H1 (cell line): ENCODE results near the gene MOCS1. TPM values are rescaled to one million over a fixed set of nuclear protein-coding genes. Genes with fewer than 3 reads are reported as not detected.

ENCODE experiments used
- CTCF ChIA-PET: fragments of 300-600 bp; sonication (Branson Sonifier 250); formaldehyde crosslinking; loops from one replicate; lab custom pipeline; 2021; ENCODE audit not compliant: partially characterized antibody; lab: Charles Lee
- POLR2A ChIA-PET: fragments of 300-600 bp; sonication (Branson Sonifier 250); formaldehyde crosslinking; loops from one replicate; lab custom pipeline; 2021; ENCODE audit warnings: inconsistent platforms; ENCODE audit not compliant: partially characterized antibody; lab: Charles Lee
- DNase-seq, 2 experiments: peaks; one replicate each; pipeline versions ENCODE4 v3.0.0 to v3.0.0-alpha.2; 2010 to 2022; ENCODE audit warnings: low spot score in 2 of 2, low read depth in 1 of 2, mixed read lengths in 1 of 2
- FAIRE-seq: peaks from 2 replicates; lab custom pipeline; 2011; peaks lifted over from hg19 to GRCh38; lab: Jason Lieb, UNC
- H2AFZ ChIP-seq: 2 replicates; pipeline ENCODE4 v1.8.1; 2012; ENCODE audit warnings: low read length, inconsistent platforms
- H2AK5ac ChIP-seq: 2 replicates; pipeline ENCODE4 v1.6.1; 2013; ENCODE audit warnings: low read depth, low read length
- H2BK120ac ChIP-seq: replicated peaks from 2 replicates; pipeline ENCODE3; 2013; ENCODE audit warnings: low read depth, low read length, inconsistent platforms
- H2BK12ac ChIP-seq: 2 replicates; pipeline ENCODE4 v1.6.1; 2013; ENCODE audit warnings: low read depth, low read length
- H2BK15ac ChIP-seq: 2 replicates; pipeline ENCODE4 v1.6.1; 2013; ENCODE audit warnings: low read length
- H2BK20ac ChIP-seq: 2 replicates; pipeline ENCODE4 v1.6.1; 2013; ENCODE audit warnings: low read length
- H2BK5ac ChIP-seq: 2 replicates; pipeline ENCODE4 v1.6.1; 2013; ENCODE audit warnings: low read depth, low read length
- H3K14ac ChIP-seq: 2 replicates; pipeline ENCODE4 v1.6.1; 2013; ENCODE audit warnings: inconsistent platforms; ENCODE audit not compliant: insufficient read length
- H3K18ac ChIP-seq: 2 replicates; pipeline ENCODE4 v1.6.1; 2013; ENCODE audit warnings: low read length; ENCODE audit errors: extremely low read depth
- H3K23ac ChIP-seq: 2 replicates; pipeline ENCODE4 v1.6.1; 2013; ENCODE audit warnings: inconsistent platforms; ENCODE audit not compliant: insufficient read length
- H3K23me2 ChIP-seq: 2 replicates; pipeline ENCODE4 v1.6.1; 2013; ENCODE audit warnings: low read depth, low read length
- H3K27ac ChIP-seq: 2 replicates; pipeline ENCODE4 v1.6.1; 2011; ENCODE audit warnings: low read depth, low read length, inconsistent platforms
- H3K27me3 ChIP-seq, 4 experiments: replicated peaks in 1 of 4; 1 replicate in 1 of 4; 2 replicates in 3 of 4; pipeline versions ENCODE4 v1.6.1 to v1.8.1; 2011 to 2013; ENCODE audit warnings: low read length in 3 of 4, mild to moderate bottlenecking in 3 of 4, inconsistent platforms in 2 of 4, mixed read lengths in 2 of 4, moderate library complexity in 1 of 4; ENCODE audit not compliant: control insufficient read depth in 3 of 4, insufficient read depth in 3 of 4; ENCODE audit errors: extremely low read depth in 1 of 4
- H3K36me3 ChIP-seq, 4 experiments: 2 replicates each; pipeline versions ENCODE4 v1.6.1 to v1.8.1; 2011 to 2013; ENCODE audit warnings: mild to moderate bottlenecking in 4 of 4, low read length in 3 of 4, moderate library complexity in 2 of 4, control low read depth in 1 of 4, inconsistent platforms in 1 of 4; ENCODE audit not compliant: insufficient read depth in 4 of 4, control insufficient read depth in 2 of 4
- H3K4ac ChIP-seq: replicated peaks from 2 replicates; pipeline ENCODE3; 2013; ENCODE audit warnings: low read length, low read depth, mixed read lengths, inconsistent platforms; ENCODE audit not compliant: insufficient read length
- H3K4me1 ChIP-seq, 4 experiments: replicated peaks in 1 of 4; 1 replicate in 1 of 4; 2 replicates in 3 of 4; pipeline versions ENCODE4 v1.6.1 to v1.8.1; 2011 to 2013; ENCODE audit warnings: low read length in 3 of 4, inconsistent platforms in 2 of 4, mixed read lengths in 1 of 4; ENCODE audit not compliant: insufficient read depth in 4 of 4, control insufficient read depth in 3 of 4
- H3K4me2 ChIP-seq, 2 experiments: 2 replicates each; pipeline versions ENCODE4 v1.6.1 to v1.8.1; 2011 to 2013; ENCODE audit warnings: low read depth in 2 of 2, low read length in 2 of 2, control low read depth in 1 of 2, inconsistent platforms in 1 of 2, mild to moderate bottlenecking in 1 of 2; ENCODE audit not compliant: insufficient read depth in 1 of 2
- H3K4me3 ChIP-seq, 4 experiments: fragments of 200-600, 300-600 bp in 1 of 4; sonication (generic), shearing (Covaris generic), sonication (Bioruptor Twin) in 1 of 4; 2 replicates each; pipeline versions ENCODE4 v1.5.1 to v1.8.1; 2011 to 2016; ENCODE audit warnings: low read length in 4 of 4, low read depth in 3 of 4, control low read depth in 2 of 4, inconsistent platforms in 2 of 4, mild to moderate bottlenecking in 2 of 4, mixed read lengths in 1 of 4, moderate library complexity in 1 of 4; ENCODE audit not compliant: insufficient read depth in 2 of 4; ENCODE audit errors: extremely low read depth in 1 of 4
- H3K56ac ChIP-seq: replicated peaks from 2 replicates; pipeline ENCODE3; 2013; ENCODE audit warnings: low read depth, mild to moderate bottlenecking, mixed read lengths, low read length, inconsistent platforms; ENCODE audit not compliant: insufficient read length
- H3K79me1 ChIP-seq: 2 replicates; pipeline ENCODE4 v1.6.1; 2013; ENCODE audit warnings: low read depth, low read length, control low read depth
- H3K79me2 ChIP-seq, 2 experiments: 2 replicates each; pipeline versions ENCODE4 v1.6.1 to v1.8.1; 2012 to 2013; ENCODE audit warnings: low read length in 2 of 2, mild to moderate bottlenecking in 2 of 2, inconsistent platforms in 1 of 2; ENCODE audit not compliant: insufficient read depth in 2 of 2, control insufficient read depth in 1 of 2
- H3K9ac ChIP-seq, 4 experiments: replicated peaks in 1 of 4; 1 replicate in 1 of 4; 2 replicates in 3 of 4; pipeline versions ENCODE4 v1.6.1 to v1.8.1; 2011 to 2013; ENCODE audit warnings: low read depth in 3 of 4, low read length in 3 of 4, control low read depth in 2 of 4, mild to moderate bottlenecking in 2 of 4, moderate library complexity in 2 of 4, inconsistent platforms in 1 of 4; ENCODE audit errors: extremely low read depth in 1 of 4
- H3K9me3 ChIP-seq, 2 experiments: 2 replicates each; pipeline versions ENCODE4 v1.6.1 to v1.8.1; 2012 to 2013; ENCODE audit warnings: mild to moderate bottlenecking in 2 of 2, moderate library complexity in 2 of 2, control low read depth in 1 of 2, inconsistent platforms in 1 of 2, low read depth in 1 of 2, low read length in 1 of 2, mixed read lengths in 1 of 2; ENCODE audit not compliant: insufficient read depth in 2 of 2
- H4K20me1 ChIP-seq, 2 experiments: replicated peaks in 1 of 2; 2 replicates each; pipeline versions ENCODE3 to v1.8.1; 2011 to 2013; ENCODE audit warnings: inconsistent platforms in 2 of 2, low read length in 2 of 2, mild to moderate bottlenecking in 1 of 2; ENCODE audit not compliant: insufficient read depth in 2 of 2, control insufficient read depth in 1 of 2
- H4K5ac ChIP-seq: 2 replicates; pipeline ENCODE4 v1.6.1; 2013; ENCODE audit warnings: low read length, low read depth, mixed read lengths, inconsistent platforms; ENCODE audit not compliant: insufficient read length
- H4K8ac ChIP-seq: 2 replicates; pipeline ENCODE4 v1.8.0; 2013; ENCODE audit warnings: mild to moderate bottlenecking, moderate library complexity, low read length, inconsistent platforms; ENCODE audit not compliant: insufficient read depth; ENCODE audit errors: extremely low read depth
- H4K91ac ChIP-seq: replicated peaks from 2 replicates; pipeline ENCODE3; 2013; ENCODE audit warnings: low read length, mixed read lengths, inconsistent platforms; ENCODE audit not compliant: insufficient read length
- CTBP2 ChIP-seq: IDR thresholded peaks from 2 replicates; pipeline ENCODE4 v1.7.0; 2011; ENCODE audit warnings: borderline replicate concordance, mild to moderate bottlenecking, moderate library complexity, mixed read lengths, low read length; ENCODE audit not compliant: insufficient read depth, insufficient read length
- EZH2 ChIP-seq: fragments of 200-600 bp; sonication (generic); IDR thresholded peaks from 2 replicates; pipeline ENCODE4 v1.7.1; 2012; ENCODE audit warnings: low read depth, mild to moderate bottlenecking, moderate library complexity, low read length, inconsistent platforms; ENCODE audit not compliant: severe bottlenecking
- FOSL1 ChIP-seq: IDR thresholded peaks from 2 replicates; pipeline ENCODE4 v1.6.1; 2011; ENCODE audit warnings: mild to moderate bottlenecking, low read depth, low read length, moderate library complexity; ENCODE audit not compliant: insufficient read depth
- KDM5A ChIP-seq: fragments of 200-600 bp; IDR thresholded peaks from 2 replicates; pipeline ENCODE4 v1.7.1; 2012; ENCODE audit warnings: mild to moderate bottlenecking, low read length, inconsistent platforms, mixed read lengths
- NANOG ChIP-seq: IDR thresholded peaks from 2 replicates; pipeline ENCODE4 v1.6.1; 2011; ENCODE audit warnings: low read length, low read depth, mild to moderate bottlenecking, inconsistent platforms; ENCODE audit not compliant: insufficient read depth, poor library complexity, severe bottlenecking
- POU5F1 ChIP-seq: IDR thresholded peaks from 2 replicates; pipeline ENCODE4 v1.6.1; 2011; ENCODE audit warnings: low read depth, mild to moderate bottlenecking, low read length, moderate library complexity
- RNF2 ChIP-seq: fragments of 200-900, 300-1000 bp; sonication (generic); IDR thresholded peaks from 2 replicates; pipeline ENCODE4 v1.7.1; 2016; ENCODE audit warnings: borderline replicate concordance, low read depth, mild to moderate bottlenecking, antibody characterized with exemption, low read length; ENCODE audit not compliant: poor library complexity, severe bottlenecking; ENCODE audit errors: missing control alignments
- SUZ12 ChIP-seq: fragments of 200-600 bp; sonication (generic); IDR thresholded peaks from 2 replicates; pipeline ENCODE4 v1.6.1; 2012; ENCODE audit warnings: mild to moderate bottlenecking, inconsistent platforms, low read length, moderate library complexity, mixed read lengths
- TCF12 ChIP-seq: IDR thresholded peaks from 2 replicates; pipeline ENCODE4 v1.6.1; 2011; ENCODE audit warnings: low read depth, mild to moderate bottlenecking, low read length
- WGBS, 2 experiments: shearing (Covaris generic) in 1 of 2; methylation state at CpG; one replicate each; pipeline versions ENCODE4 v1.1.6 to v1.1.7; 2013 to 2015; ENCODE audit warnings: low lambda C conversion rate in 2 of 2, mixed read lengths in 2 of 2, inconsistent platforms in 1 of 2, low coverage in 1 of 2, missing lambda C conversion rate in 1 of 2; ENCODE audit not compliant: insufficient replicate concordance in 2 of 2, insufficient coverage in 1 of 2, insufficient read length in 1 of 2; ENCODE audit errors: extremely low coverage in 1 of 2, missing lambda C conversion rate in 1 of 2; 5-methylcytosine and 5-hydroxymethylcytosine counted together
- polyA plus RNA-seq, 7 experiments: library from polyadenylated mRNA; depleted of rRNA in 3 of 7; stranded (reverse) in 5 of 7; unstranded in 2 of 7; fragments of >200 nt in 5 of 7; fragments of 200-250 nt in 2 of 7; gene quantifications; 1 replicate in 5 of 7; 2 replicates in 1 of 7; 4 replicates in 1 of 7; pipeline versions ENCODE4 v1.2.1 to v1.2.3, GENCODE V29; 2011 to 2013; ENCODE audit warnings: missing spikeins in 2 of 7, mixed read lengths in 2 of 7
- total RNA-seq: library from RNA; stranded (reverse); fragmentation: NEBNext Ultra II Directional; extraction: Animal tissue kit (Norgen Biotek cat#: 25700); gene quantifications from 2 replicates; pipeline ENCODE4 v1.2.1, GENCODE V29; 2021
- TF ChIP-seq, protein P1 (sequence below): IDR thresholded peaks from 2 replicates; pipeline ENCODE4 v1.6.1; 2011; ENCODE audit warnings: low read depth, mild to moderate bottlenecking, low read length; ENCODE audit not compliant: insufficient read depth

The MOCS1 gene
- total and polyA plus RNA-seq, 2 of the 8 experiments (the other 6 are each of a cell fraction or from before 2014, with no cell fraction given): 13.4 to 19.7 TPM

DNA sequence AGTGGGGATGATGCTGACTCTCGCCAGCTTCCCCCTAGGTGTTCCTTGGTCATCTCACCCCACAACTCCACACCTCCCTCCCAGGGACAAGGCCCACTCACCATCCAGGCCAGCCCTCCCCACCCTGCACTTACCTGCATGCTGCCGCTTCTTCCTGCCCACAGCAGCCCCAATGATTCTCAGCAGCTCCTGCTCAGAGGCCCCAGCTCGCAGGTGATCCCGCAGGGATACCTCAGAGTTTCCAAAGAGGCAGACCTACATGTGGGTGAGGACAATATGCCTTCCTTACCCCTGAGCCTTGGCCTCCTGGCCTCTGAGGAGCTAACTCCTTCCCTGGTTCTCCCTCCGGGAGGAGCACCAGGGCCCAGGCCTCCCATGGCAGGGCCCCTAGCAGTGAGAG lies 24.6 kb downstream of the MOCS1 start:
- H2AK5ac ChIP-seq: no peak overlapping the region
- ChIA-PET POLR2A (interaction anchor here (1.3 to 2.0 kb wide), 2 partner anchors 9 to 12 kb away, joined by 3 to 4 read pairs; no protein-coding TSS in a partner anchor), CTCF (interaction anchor here (0.8 to 1.2 kb wide), 6 partner anchors 42 to 640 kb away, joined by 3 to 5 read pairs (median 4); no protein-coding TSS in a partner anchor)
- H3K14ac ChIP-seq: no peak overlapping the region
- H2AFZ ChIP-seq: no peak overlapping the region
- no peak overlapping the region for H3K27ac ChIP-seq
- H3K4me2 ChIP-seq: no peak overlapping the region
- no peaks in the 10 kb centered on the region for H3K9me3 ChIP-seq
- H4K8ac ChIP-seq: peak overlapping the region; percentile 37; the same call in 1 of the 2 replicates
- no peaks in the 10 kb centered on the region for H3K79me2 ChIP-seq
- H4K5ac ChIP-seq: no peak overlapping the region
- H3K23me2 ChIP-seq: no peaks in the 10 kb centered on the region
- no peak overlapping the region for H3K4ac ChIP-seq
- no peak overlapping the region for H2BK15ac ChIP-seq
- peaks cover 0 to 2% (median 0%) of the 10 kb centered on the region in 4 experiments; a peak in 1 of 7 replicates for H3K4me1 ChIP-seq
- no peak overlapping the region for H3K4me3 ChIP-seq
- H3K23ac ChIP-seq: no peak overlapping the region
- no peak overlapping the region for H2BK5ac ChIP-seq
- H3K56ac ChIP-seq: no peak overlapping the region
- H3K18ac ChIP-seq: no peak overlapping the region
- no peaks in the 10 kb centered on the region for H4K20me1 ChIP-seq
- DNase-seq (no peak), FAIRE-seq (no peak)
- no peak overlapping the region for H2BK12ac ChIP-seq
- H2BK20ac ChIP-seq: no peak overlapping the region
- no peak overlapping the region for H3K9ac ChIP-seq
- H2BK120ac ChIP-seq: no peak overlapping the region
- no peak overlapping the region for H4K91ac ChIP-seq
- H3K36me3 ChIP-seq: peaks cover 0 to 7% (median 4%) of the 10 kb centered on the region in 4 experiments; a peak in 5 of 8 replicates
- no peaks in the 10 kb centered on the region for H3K79me1 ChIP-seq
- no peaks in the 10 kb centered on the region for H3K27me3 ChIP-seq
- WGBS, 2 experiments: 86% methylated on average over 5 of the region's 5 CpGs; no CpG with 5 or more reads in 1 of the 2 experiments
- no peak for TF ChIP-seq FOSL1
- no peak for TF ChIP-seq RNF2
- TF ChIP-seq SUZ12: no peak
- TF ChIP-seq, protein P1, sequence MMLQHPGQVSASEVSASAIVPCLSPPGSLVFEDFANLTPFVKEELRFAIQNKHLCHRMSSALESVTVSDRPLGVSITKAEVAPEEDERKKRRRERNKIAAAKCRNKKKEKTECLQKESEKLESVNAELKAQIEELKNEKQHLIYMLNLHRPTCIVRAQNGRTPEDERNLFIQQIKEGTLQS: no peak
- no peak for TF ChIP-seq TCF12
- no peak for TF ChIP-seq KDM5A
- TF ChIP-seq CTBP2: no peak
- no peak for TF ChIP-seq NANOG
- TF ChIP-seq EZH2: no peak
- no peak for TF ChIP-seq POU5F1
